Skeletal muscle tissue (tissue), 4 donors: Measurements from ENCODE around the gene POLA1. TPM values are rescaled to one million over a fixed set of nuclear protein-coding genes. Genes with fewer than 3 reads are reported as not detected.

Experiments used
- H3K27ac ChIP-seq: one replicate; pipeline ENCODE4 v1.7.0; 2013; ENCODE audit warnings: mild to moderate bottlenecking, low read depth, low read length, inconsistent platforms
- H3K27me3 ChIP-seq, 3 donors: one replicate each; pipeline ENCODE4 v1.7.0; 2013; ENCODE audit warnings: low read length in 3 of 3; ENCODE audit not compliant: control insufficient read depth in 3 of 3, insufficient read depth in 3 of 3
- H3K36me3 ChIP-seq, 3 donors: one replicate each; pipeline ENCODE4 v1.7.0; 2013; ENCODE audit warnings: low read length in 3 of 3; ENCODE audit not compliant: control insufficient read depth in 3 of 3, insufficient read depth in 3 of 3
- H3K4me1 ChIP-seq, 3 donors: one replicate each; pipeline ENCODE4 v1.7.0; 2013; ENCODE audit warnings: low read length in 3 of 3, mild to moderate bottlenecking in 3 of 3; ENCODE audit not compliant: control insufficient read depth in 3 of 3, insufficient read depth in 3 of 3
- H3K4me3 ChIP-seq, 3 donors: one replicate each; pipeline ENCODE4 v1.7.0; 2013; ENCODE audit warnings: low read length in 3 of 3
- H3K9ac ChIP-seq, 3 donors: one replicate each; pipeline ENCODE4 v1.7.0; 2013; ENCODE audit warnings: low read length in 3 of 3, mild to moderate bottlenecking in 3 of 3, moderate library complexity in 2 of 3, low read depth in 1 of 3
- H3K9me3 ChIP-seq, 3 donors: one replicate each; pipeline ENCODE4 v1.7.0; 2013; ENCODE audit warnings: low read length in 3 of 3; ENCODE audit not compliant: control insufficient read depth in 3 of 3
- total RNA-seq: library from RNA; depleted of rRNA; stranded (reverse); fragments of >200 nt; gene quantifications from one replicate; pipeline ENCODE4 v1.2.3, GENCODE V29; 2014
- donor health status: Osteomylitis.

The POLA1 gene
- total RNA-seq, 1 donor from 2014 or later = 63.2 TPM

DNA sequence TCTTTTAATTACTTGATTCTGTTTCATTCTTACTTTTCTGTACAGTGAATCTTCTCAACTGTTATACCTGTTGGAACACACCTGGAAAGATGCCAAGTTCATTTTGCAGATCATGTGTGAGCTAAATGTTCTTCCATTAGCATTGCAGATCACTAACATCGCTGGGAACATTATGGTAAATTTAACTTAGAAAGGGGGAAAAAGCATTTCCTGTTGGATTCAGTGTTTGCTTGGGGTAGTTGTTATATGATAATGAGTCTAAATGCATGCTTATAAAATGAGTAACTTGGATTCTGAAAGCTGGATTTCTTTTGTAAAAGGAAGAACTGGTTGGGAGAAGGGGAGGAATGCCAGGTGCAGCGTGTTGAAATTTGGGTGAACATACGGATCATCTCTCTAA lies 47.6 kb downstream of the POLA1 start:
- no peak overlapping the region for H3K4me3 ChIP-seq
- no peak overlapping the region for H3K27ac ChIP-seq
- no peaks in the 10 kb centered on the region for H3K4me1 ChIP-seq

GRCh38 chrX:24748196-24748595 lies 54.5 kb downstream of the POLA1 start:
- no peaks in the 10 kb centered on the region for H3K4me1 ChIP-seq
- no peak overlapping the region for H3K27ac ChIP-seq
- H3K9ac ChIP-seq = no peak overlapping the region
- no peak overlapping the region for H3K4me3 ChIP-seq
- H3K9me3 ChIP-seq = no peaks in the 10 kb centered on the region
- H3K27me3 ChIP-seq = no peaks in the 10 kb centered on the region
- peaks cover 2 to 4% (median 4%) of the 10 kb centered on the region in 3 donors for H3K36me3 ChIP-seq

More for the DNA sequence above, 47.6 kb downstream of the POLA1 start:
- Histone ChIP-seq H3K9me3 (no peaks in the 10 kb centered on the region), H3K9ac (no peak overlapping the region), H3K36me3 (peaks cover 0 to 7% (median 2%) of the 10 kb centered on the region in 3 donors), H3K27me3 (no peaks in the 10 kb centered on the region)

GRCh38 chrX:24759786-24760185 lies 66.1 kb downstream of the POLA1 start:
- peak overlapping the region in 1 of 3 donors; percentile 40 for H3K9ac ChIP-seq

GRCh38 chrX:24760363-24761000 lies 66.8 kb downstream of the POLA1 start:
- Histone ChIP-seq H3K36me3 (no peaks in the 10 kb centered on the region), H3K27ac (peak overlapping the region; percentile 74), H3K27me3 (no peaks in the 10 kb centered on the region), H3K4me3 (peak overlapping the region in 1 of 3 donors; percentile 6), H3K4me1 (peaks cover 0 to 9% (median 7%) of the 10 kb centered on the region in 3 donors), H3K9me3 (no peaks in the 10 kb centered on the region), H3K9ac (peak overlapping the region in 2 of 3 donors; percentile 40 to 65)

More at GRCh38 chrX:24759786-24760185, 66.1 kb downstream of the POLA1 start:
- no peak overlapping the region for H3K4me3 ChIP-seq
- no peaks in the 10 kb centered on the region for H3K27me3 ChIP-seq
- H3K27ac ChIP-seq = peak overlapping the region; percentile 74
- no peaks in the 10 kb centered on the region for H3K36me3 ChIP-seq
- peaks cover 0 to 9% (median 7%) of the 10 kb centered on the region in 3 donors for H3K4me1 ChIP-seq
- no peaks in the 10 kb centered on the region for H3K9me3 ChIP-seq

GRCh38 chrX:24761306-24761705 lies 67.6 kb downstream of the POLA1 start:
- no peaks in the 10 kb centered on the region for H3K9me3 ChIP-seq
- H3K4me1 ChIP-seq = peaks cover 0 to 9% (median 7%) of the 10 kb centered on the region in 3 donors
- peak overlapping the region in 1 of 3 donors; percentile 51 for H3K9ac ChIP-seq
- no peaks in the 10 kb centered on the region for H3K27me3 ChIP-seq
- peak overlapping the region; percentile 74 for H3K27ac ChIP-seq
- no peaks in the 10 kb centered on the region for H3K36me3 ChIP-seq
- peak overlapping the region in 1 of 3 donors; percentile 23 for H3K4me3 ChIP-seq

DNA sequence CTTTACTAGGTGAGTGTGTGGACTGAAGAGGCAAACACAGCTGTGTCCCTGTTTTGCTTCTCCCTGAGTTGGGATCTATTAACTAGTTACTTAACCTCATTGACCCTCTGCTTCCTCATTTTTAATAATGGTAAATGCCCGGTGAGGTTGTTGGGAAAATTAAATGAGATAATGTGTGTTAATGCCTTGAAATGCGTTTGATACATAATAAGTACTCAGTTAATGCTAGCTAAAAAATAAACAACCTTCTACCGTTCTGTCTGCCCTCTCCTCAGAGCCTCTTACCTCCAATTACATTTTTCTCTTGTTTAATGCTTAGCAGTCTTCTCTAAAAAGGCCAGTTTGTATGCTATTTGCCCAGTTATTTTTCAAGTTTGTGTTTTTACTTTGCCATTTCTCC lies 70.3 kb downstream of the POLA1 start:
- H3K36me3 ChIP-seq = no peaks in the 10 kb centered on the region
- no peak overlapping the region for H3K27ac ChIP-seq
- no peak overlapping the region for H3K4me3 ChIP-seq
- H3K9me3 ChIP-seq = no peaks in the 10 kb centered on the region
- H3K27me3 ChIP-seq = no peaks in the 10 kb centered on the region
- no peak overlapping the region for H3K9ac ChIP-seq
- peaks cover 0 to 9% (median 7%) of the 10 kb centered on the region in 3 donors for H3K4me1 ChIP-seq

GRCh38 chrX:24767557-24767956 lies 73.8 kb downstream of the POLA1 start:
- no peaks in the 10 kb centered on the region for H3K27me3 ChIP-seq
- peaks cover 0 to 4% (median 0%) of the 10 kb centered on the region in 3 donors for H3K4me1 ChIP-seq
- no peaks in the 10 kb centered on the region for H3K9me3 ChIP-seq
- H3K36me3 ChIP-seq = no peaks in the 10 kb centered on the region
- no peak overlapping the region for H3K9ac ChIP-seq
- no peak overlapping the region for H3K4me3 ChIP-seq
- no peak overlapping the region for H3K27ac ChIP-seq

- peaks cover 0 to 4% (median 0%) of the 10 kb centered on the region in 3 donors for H3K4me1 ChIP-seq
- H3K9ac ChIP-seq = no peak overlapping the region
- no peaks in the 10 kb centered on the region for H3K36me3 ChIP-seq
- H3K4me3 ChIP-seq = no peak overlapping the region
- H3K27me3 ChIP-seq = no peaks in the 10 kb centered on the region
- H3K9me3 ChIP-seq = no peaks in the 10 kb centered on the region
- H3K27ac ChIP-seq = no peak overlapping the region
Measured at GRCh38 chrX:24768556-24768955, 74.8 kb downstream of the POLA1 start.

DNA sequence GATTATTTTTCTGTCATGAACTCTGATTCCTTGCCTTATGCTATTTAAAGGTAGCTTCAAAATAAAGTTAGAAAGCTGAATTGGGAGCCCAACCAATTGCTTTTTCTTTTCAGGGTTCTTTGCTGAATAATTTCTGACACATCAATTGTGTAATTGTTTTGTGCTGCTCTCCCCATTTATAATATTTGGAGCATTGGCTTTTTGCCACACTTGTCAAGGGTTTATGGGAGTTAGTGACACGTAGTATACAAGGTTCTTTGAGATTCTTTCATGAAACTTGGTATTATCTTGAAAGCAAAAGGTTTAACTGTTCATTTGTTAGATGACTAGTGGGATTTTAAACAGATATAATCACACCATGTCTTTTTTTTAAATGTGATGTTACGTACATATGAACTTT lies 80.9 kb downstream of the POLA1 start:
- Histone ChIP-seq H3K4me3 (no peak overlapping the region), H3K9me3 (no peaks in the 10 kb centered on the region), H3K27me3 (no peaks in the 10 kb centered on the region), H3K4me1 (peaks cover 0 to 6% (median 0%) of the 10 kb centered on the region in 3 donors), H3K36me3 (no peaks in the 10 kb centered on the region), H3K27ac (no peak overlapping the region), H3K9ac (no peak overlapping the region)

DNA sequence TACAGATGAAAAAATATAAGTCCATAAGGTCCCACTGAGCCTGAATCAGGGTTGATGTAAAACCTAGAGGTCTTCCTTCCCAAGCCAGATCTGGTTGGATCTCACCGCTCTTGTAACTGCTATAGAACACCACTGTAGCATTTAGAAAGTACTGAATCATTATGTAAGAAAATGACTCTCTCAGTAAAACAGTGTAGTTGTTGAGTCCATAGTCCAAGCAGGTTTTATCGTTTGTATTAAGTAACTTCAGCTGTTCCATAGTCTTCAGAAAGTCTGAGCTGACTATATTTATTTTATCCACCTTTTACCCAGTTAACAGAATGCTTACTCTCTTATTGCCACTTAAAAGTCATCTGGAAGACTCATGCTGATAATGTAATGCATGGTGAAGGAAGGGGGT lies 82.2 kb downstream of the POLA1 start:
- no peaks in the 10 kb centered on the region for H3K36me3 ChIP-seq
- no peak overlapping the region for H3K9ac ChIP-seq
- H3K27ac ChIP-seq = no peak overlapping the region
- H3K9me3 ChIP-seq = no peaks in the 10 kb centered on the region
- H3K4me3 ChIP-seq = no peak overlapping the region
- no peaks in the 10 kb centered on the region for H3K27me3 ChIP-seq
- H3K4me1 ChIP-seq = peaks cover 0 to 6% (median 0%) of the 10 kb centered on the region in 3 donors
